ENCODE data around the gene BDKRB2.

BDKRB2 gene

DNA sequence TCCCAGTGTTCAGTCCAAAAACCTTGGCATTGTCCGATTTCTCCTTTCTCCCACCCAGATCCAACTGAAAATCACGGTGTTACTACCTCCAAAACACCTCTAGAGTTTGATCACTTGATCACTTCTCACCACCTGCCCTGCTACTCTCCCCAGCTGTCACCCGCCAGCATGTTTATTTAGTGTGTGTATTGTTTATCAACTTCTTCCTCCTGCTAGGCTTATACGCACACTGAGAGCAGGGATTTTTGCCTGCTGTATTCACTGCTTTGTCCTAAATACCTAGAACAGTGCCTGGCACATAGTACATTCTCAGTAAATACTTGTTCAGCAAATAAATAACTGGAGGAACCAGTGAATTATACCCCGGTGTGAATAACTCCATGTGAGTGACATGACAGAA is 56.4 kb downstream of the BDKRB2 start:
- no peak overlapping the region for H3K4me3 ChIP-seq (IDR thresholded peaks at IDR 0.05; ENCODE audit: insufficient read depth, low read depth, low read length)
- no peak overlapping the region for H3K9ac ChIP-seq
- H3K27me3 ChIP-seq (ENCODE audit: insufficient read depth, low read depth) = no peaks in the 10 kb centered on the region
- no peaks in the 10 kb centered on the region for H3K79me2 ChIP-seq (ENCODE audit: insufficient read depth, low read depth)
- H3K36me3 ChIP-seq (ENCODE audit: insufficient read depth) = no peaks in the 10 kb centered on the region
- no peak overlapping the region for H3K27ac ChIP-seq
- no peaks in the 10 kb centered on the region for H3K4me1 ChIP-seq (ENCODE audit: low read depth, poor library complexity, severe bottlenecking)
- H4K20me1 ChIP-seq (ENCODE audit: insufficient read depth) = no peaks in the 10 kb centered on the region
- H2AFZ ChIP-seq (ENCODE audit: low read depth) = no peak overlapping the region
- TF ChIP-seq, protein P1, sequence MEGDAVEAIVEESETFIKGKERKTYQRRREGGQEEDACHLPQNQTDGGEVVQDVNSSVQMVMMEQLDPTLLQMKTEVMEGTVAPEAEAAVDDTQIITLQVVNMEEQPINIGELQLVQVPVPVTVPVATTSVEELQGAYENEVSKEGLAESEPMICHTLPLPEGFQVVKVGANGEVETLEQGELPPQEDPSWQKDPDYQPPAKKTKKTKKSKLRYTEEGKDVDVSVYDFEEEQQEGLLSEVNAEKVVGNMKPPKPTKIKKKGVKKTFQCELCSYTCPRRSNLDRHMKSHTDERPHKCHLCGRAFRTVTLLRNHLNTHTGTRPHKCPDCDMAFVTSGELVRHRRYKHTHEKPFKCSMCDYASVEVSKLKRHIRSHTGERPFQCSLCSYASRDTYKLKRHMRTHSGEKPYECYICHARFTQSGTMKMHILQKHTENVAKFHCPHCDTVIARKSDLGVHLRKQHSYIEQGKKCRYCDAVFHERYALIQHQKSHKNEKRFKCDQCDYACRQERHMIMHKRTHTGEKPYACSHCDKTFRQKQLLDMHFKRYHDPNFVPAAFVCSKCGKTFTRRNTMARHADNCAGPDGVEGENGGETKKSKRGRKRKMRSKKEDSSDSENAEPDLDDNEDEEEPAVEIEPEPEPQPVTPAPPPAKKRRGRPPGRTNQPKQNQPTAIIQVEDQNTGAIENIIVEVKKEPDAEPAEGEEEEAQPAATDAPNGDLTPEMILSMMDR (conservative IDR thresholded peaks at IDR 0.05; ENCODE audit: low read depth, low read length) = no peak
- no peak overlapping the region for H3K4me2 ChIP-seq

DNA sequence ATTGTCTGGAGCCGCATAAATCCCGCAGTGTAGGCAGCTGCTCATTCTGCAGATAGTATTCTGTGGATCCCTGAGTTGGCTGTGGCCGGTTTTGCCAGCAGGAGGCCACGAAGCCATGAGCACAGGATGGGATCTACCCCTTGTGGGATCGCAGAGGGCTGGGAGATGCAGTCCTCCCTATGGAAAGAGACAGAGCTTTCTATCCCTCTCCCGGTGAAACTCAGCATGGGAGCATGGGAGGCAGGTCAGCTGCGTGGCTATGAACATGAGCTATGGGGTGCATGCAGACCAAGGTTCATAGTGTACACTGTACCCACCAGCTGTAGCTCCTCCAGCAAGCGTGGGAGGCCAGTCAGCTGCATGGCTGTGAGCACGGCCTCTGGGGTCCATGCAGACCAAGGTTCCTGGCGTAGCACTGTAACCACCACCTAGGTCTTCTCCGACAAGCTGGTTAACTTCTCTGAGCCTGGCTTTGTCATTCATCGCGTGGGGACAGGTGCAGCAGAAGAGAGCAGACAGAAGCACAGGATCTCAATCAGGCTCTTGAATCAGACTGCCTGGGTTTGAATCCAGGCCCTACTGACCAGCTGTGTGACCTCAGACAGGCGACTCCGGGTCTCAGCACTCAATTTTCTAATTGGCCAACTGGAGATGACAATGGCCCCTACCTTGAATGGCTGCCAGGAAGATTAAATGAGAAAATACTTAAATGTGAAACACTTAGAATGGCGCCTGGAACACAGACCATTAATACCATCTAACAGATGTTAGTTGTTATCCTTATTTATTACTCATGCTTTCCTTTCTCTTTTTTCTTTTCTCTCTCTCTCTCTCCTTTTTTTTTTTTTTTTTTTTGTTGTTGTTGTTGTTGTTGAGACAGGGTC is 57.4 kb downstream of the BDKRB2 start:
- Histone ChIP-seq H2AFZ (ENCODE audit: low read depth) (no peak overlapping the region), H3K36me3 (ENCODE audit: insufficient read depth) (no peaks in the 10 kb centered on the region), H3K4me3 (IDR thresholded peaks at IDR 0.05; ENCODE audit: insufficient read depth, low read depth, low read length) (no peak overlapping the region)

DNA sequence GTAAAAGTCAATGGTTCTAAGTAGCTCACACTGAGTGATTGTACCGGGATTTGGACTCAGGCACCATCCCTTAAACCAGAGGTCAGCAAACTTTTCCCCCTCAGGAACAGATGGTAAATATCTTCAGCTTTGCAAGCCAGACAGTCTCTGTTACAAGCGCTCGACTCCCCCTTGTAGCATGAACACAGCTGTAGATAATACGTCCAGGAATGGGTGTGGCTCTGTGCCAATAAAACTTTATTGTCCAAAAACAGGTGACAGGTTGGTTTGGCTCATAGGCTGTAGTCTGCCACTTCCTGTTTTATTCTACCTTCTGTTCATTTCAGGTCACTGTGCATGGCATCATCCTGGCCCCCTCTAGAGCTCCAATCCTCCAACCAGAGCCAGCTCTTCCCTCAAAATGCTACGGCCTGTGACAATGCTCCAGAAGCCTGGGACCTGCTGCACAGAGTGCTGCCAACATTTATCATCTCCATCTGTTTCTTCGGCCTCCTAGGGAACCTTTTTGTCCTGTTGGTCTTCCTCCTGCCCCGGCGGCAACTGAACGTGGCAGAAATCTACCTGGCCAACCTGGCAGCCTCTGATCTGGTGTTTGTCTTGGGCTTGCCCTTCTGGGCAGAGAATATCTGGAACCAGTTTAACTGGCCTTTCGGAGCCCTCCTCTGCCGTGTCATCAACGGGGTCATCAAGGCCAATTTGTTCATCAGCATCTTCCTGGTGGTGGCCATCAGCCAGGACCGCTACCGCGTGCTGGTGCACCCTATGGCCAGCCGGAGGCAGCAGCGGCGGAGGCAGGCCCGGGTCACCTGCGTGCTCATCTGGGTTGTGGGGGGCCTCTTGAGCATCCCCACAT is 58.9 kb downstream of the BDKRB2 start:
- Histone ChIP-seq H4K20me1 (ENCODE audit: insufficient read depth) (no peaks in the 10 kb centered on the region), H2AFZ (ENCODE audit: low read depth) (no peak overlapping the region), H3K4me2 (no peak overlapping the region), H3K4me1 (ENCODE audit: low read depth, poor library complexity, severe bottlenecking) (no peaks in the 10 kb centered on the region), H3K36me3 (ENCODE audit: insufficient read depth) (no peaks in the 10 kb centered on the region), H3K79me2 (ENCODE audit: insufficient read depth, low read depth) (no peaks in the 10 kb centered on the region), H3K27me3 (ENCODE audit: insufficient read depth, low read depth) (no peaks in the 10 kb centered on the region), H3K9ac (no peak overlapping the region), H3K27ac (no peak overlapping the region), H3K4me3 (IDR thresholded peaks at IDR 0.05; ENCODE audit: insufficient read depth, low read depth, low read length) (no peak overlapping the region)
- TF ChIP-seq, protein P1 (conservative IDR thresholded peaks at IDR 0.05; ENCODE audit: low read depth, low read length) = no peak

More for the DNA sequence above, 57.4 kb downstream of the BDKRB2 start:
- no peak overlapping the region for H3K4me2 ChIP-seq
- H4K20me1 ChIP-seq (ENCODE audit: insufficient read depth) = no peaks in the 10 kb centered on the region
- TF ChIP-seq, protein P1 (conservative IDR thresholded peaks at IDR 0.05; ENCODE audit: low read depth, low read length) = no peak
- H3K4me1 ChIP-seq (ENCODE audit: low read depth, poor library complexity, severe bottlenecking) = no peaks in the 10 kb centered on the region
- H3K27ac ChIP-seq = no peak overlapping the region
- no peaks in the 10 kb centered on the region for H3K79me2 ChIP-seq (ENCODE audit: insufficient read depth, low read depth)
- no peaks in the 10 kb centered on the region for H3K27me3 ChIP-seq (ENCODE audit: insufficient read depth, low read depth)
- H3K9ac ChIP-seq = no peak overlapping the region

DNA sequence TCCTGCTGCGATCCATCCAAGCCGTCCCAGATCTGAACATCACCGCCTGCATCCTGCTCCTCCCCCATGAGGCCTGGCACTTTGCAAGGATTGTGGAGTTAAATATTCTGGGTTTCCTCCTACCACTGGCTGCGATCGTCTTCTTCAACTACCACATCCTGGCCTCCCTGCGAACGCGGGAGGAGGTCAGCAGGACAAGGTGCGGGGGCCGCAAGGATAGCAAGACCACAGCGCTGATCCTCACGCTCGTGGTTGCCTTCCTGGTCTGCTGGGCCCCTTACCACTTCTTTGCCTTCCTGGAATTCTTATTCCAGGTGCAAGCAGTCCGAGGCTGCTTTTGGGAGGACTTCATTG is 59.5 kb downstream of the BDKRB2 start:
- Histone ChIP-seq H4K20me1 (ENCODE audit: insufficient read depth) (no peaks in the 10 kb centered on the region), H3K4me1 (ENCODE audit: low read depth, poor library complexity, severe bottlenecking) (no peaks in the 10 kb centered on the region), H3K27me3 (ENCODE audit: insufficient read depth, low read depth) (no peaks in the 10 kb centered on the region), H3K27ac (no peak overlapping the region), H3K36me3 (ENCODE audit: insufficient read depth) (no peaks in the 10 kb centered on the region), H3K4me3 (IDR thresholded peaks at IDR 0.05; ENCODE audit: insufficient read depth, low read depth, low read length) (no peak overlapping the region), H3K9ac (no peak overlapping the region), H2AFZ (ENCODE audit: low read depth) (no peak overlapping the region), H3K4me2 (no peak overlapping the region), H3K79me2 (ENCODE audit: insufficient read depth, low read depth) (no peaks in the 10 kb centered on the region)
- TF ChIP-seq, protein P1 (conservative IDR thresholded peaks at IDR 0.05; ENCODE audit: low read depth, low read length) = no peak

All from KMS-11 (cell line).